ES-I3 (cell line): Measurements from ENCODE around the gene SLC7A10.

ENCODE experiments used
- H3K36me3 ChIP-seq: 2 replicates; pipeline ENCODE4 v1.6.1; 2013; ENCODE audit warnings: mild to moderate bottlenecking, low read length, control low read depth, moderate library complexity; ENCODE audit not compliant: insufficient read depth
- H3K4me1 ChIP-seq: 2 replicates; pipeline ENCODE4 v1.6.1; 2013; ENCODE audit warnings: mild to moderate bottlenecking, control low read depth, low read length; ENCODE audit not compliant: insufficient read depth
- H3K9ac ChIP-seq: 2 replicates; pipeline ENCODE4 v1.6.1; 2013; ENCODE audit warnings: low read depth, mild to moderate bottlenecking, low read length, moderate library complexity
- H3K9me3 ChIP-seq: 2 replicates; pipeline ENCODE4 v1.6.1; 2013; ENCODE audit warnings: mild to moderate bottlenecking, low read length, moderate library complexity; ENCODE audit not compliant: control insufficient read depth, insufficient read depth

Gene SLC7A10

DNA sequence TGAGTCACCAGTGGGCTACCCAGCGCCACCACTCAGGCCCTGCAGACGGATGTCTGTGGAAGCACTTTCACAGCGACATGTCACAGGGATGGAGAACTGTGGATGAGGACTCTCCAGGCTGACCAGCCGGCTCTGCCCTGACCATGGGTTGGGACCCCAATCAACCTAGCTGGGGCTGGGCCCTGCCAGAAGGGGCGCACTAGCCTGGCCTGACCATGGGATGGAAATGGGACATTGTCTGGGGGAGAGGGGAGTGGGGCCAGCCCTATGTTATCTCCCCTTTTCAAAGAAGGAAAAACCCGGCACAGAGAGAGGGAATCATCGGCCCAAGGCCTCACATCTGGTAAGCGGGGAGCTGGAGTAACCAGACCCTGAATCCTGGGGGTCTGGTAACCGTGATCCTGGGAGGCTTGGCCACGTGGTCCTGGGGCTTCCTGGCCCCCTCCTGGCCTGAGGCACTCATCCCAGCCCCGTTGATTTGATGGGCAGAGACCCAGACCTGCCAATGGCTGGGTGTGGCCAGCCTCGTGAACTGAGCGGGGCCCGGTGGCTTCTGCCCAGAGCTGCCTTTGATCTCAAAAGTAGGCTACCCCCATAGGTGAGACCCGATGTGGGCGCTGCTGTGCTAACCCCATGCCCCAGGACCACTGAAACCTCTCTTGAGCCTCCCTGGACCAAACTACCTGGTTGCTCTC is 11.2 kb upstream of the SLC7A10 start:
- Histone ChIP-seq H3K9ac (no peak overlapping the region), H3K4me1 (no peaks in the 10 kb centered on the region), H3K36me3 (no peaks in the 10 kb centered on the region), H3K9me3 (no peaks in the 10 kb centered on the region)

GRCh38 chr19:33235996-33236350 is 10.3 kb upstream of the SLC7A10 start:
- no peaks in the 10 kb centered on the region for H3K9me3 ChIP-seq
- no peak overlapping the region for H3K9ac ChIP-seq
- no peaks in the 10 kb centered on the region for H3K4me1 ChIP-seq
- H3K36me3 ChIP-seq = no peaks in the 10 kb centered on the region

GRCh38 chr19:33235269-33235995 is 9.8 kb upstream of the SLC7A10 start:
- H3K9me3 ChIP-seq = no peaks in the 10 kb centered on the region
- no peaks in the 10 kb centered on the region for H3K36me3 ChIP-seq
- H3K4me1 ChIP-seq = no peaks in the 10 kb centered on the region
- H3K9ac ChIP-seq = no peak overlapping the region

DNA sequence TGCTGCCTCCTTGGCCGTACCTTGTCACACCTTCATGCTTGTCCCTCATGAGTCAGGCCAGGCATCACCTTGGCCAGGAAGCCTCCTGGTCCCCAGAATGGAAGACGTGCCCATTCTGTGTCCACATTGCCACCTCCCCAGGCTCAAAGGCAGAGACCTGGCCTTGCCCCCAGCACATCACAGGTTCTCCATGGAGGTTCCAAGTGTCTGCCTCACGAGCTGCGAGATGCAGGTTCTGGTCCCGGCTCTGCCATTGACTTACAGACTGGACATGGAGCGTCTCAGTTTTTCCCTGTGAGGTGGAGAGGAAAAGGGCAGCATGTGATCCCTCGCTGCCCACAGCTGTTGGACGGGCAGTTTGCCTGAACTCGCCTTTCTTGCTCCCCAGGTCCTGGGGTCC is 9.1 kb upstream of the SLC7A10 start:
- Histone ChIP-seq H3K9me3 (no peaks in the 10 kb centered on the region), H3K36me3 (no peaks in the 10 kb centered on the region), H3K9ac (no peak overlapping the region)

DNA sequence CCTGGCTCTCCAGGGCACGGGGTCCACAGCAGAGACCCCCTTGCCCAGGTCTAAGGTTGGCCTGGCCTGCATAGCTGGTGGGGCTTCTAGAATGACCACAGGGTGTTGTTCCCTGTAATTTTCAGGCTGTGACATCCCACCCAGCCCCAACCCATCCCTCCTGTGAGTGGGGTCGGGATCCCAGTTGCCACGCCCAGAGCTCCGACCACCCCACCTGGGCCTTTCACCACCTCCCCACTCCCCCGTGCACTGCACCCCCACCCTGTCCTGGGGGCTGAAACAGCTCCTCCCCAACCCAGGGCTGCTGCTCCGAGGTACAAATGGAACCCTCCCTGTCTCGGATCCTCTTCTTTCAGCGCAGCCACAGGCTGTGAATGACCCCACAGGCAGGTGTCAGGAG is 8.4 kb upstream of the SLC7A10 start:
- H3K9me3 ChIP-seq = no peaks in the 10 kb centered on the region
- no peak overlapping the region for H3K9ac ChIP-seq
- H3K36me3 ChIP-seq = no peaks in the 10 kb centered on the region
- no peaks in the 10 kb centered on the region for H3K4me1 ChIP-seq

More for the DNA sequence above, 9.1 kb upstream of the SLC7A10 start:
- no peaks in the 10 kb centered on the region for H3K4me1 ChIP-seq

DNA sequence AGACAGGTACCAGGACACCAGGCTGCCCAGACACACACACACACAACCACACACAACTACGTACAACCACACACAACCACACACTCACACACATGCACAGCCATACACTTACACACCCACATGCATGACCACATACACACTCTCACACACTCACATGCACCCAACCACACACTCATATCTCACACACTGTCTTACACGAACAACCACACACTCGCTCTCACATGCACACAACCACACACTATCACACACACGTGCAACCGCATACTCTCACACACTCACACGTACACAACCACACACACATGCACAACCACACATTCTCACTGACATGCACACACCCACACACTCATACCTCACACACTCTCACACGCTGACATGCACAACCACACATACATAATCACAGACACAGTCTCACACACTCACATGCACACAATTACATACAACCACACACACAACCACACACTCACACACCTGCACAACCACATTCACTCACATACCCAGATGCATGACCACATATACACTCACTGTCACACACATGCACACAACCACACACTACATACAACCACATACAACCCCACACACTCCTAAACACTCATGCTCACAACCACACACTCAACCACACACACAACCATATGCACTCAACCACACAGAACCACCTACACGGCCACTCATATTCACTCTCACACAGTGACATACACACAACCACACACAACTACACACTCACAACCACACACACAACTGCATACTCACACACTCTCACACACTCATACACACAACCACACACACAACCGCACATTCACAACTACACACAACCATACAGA is 7.6 kb upstream of the SLC7A10 start:
- Histone ChIP-seq H3K4me1 (no peaks in the 10 kb centered on the region), H3K9me3 (peaks cover 5% of the 10 kb centered on the region)

GRCh38 chr19:33232656-33233055 is 7.0 kb upstream of the SLC7A10 start:
- Histone ChIP-seq H3K36me3 (no peaks in the 10 kb centered on the region), H3K9me3 (peaks cover 9% of the 10 kb centered on the region), H3K4me1 (no peaks in the 10 kb centered on the region), H3K9ac (no peak overlapping the region)

More for the DNA sequence above, 7.6 kb upstream of the SLC7A10 start:
- Histone ChIP-seq H3K9ac (no peak overlapping the region), H3K36me3 (no peaks in the 10 kb centered on the region)

GRCh38 chr19:33231511-33231910 is 5.9 kb upstream of the SLC7A10 start:
- H3K4me1 ChIP-seq = no peaks in the 10 kb centered on the region

GRCh38 chr19:33229962-33230361 is 4.3 kb upstream of the SLC7A10 start:
- Histone ChIP-seq H3K36me3 (no peaks in the 10 kb centered on the region), H3K4me1 (no peaks in the 10 kb centered on the region), H3K9me3 (peaks cover 11% of the 10 kb centered on the region), H3K9ac (no peak overlapping the region)

More at GRCh38 chr19:33231511-33231910, 5.9 kb upstream of the SLC7A10 start:
- Histone ChIP-seq H3K9me3 (peaks cover 11% of the 10 kb centered on the region), H3K36me3 (no peaks in the 10 kb centered on the region), H3K9ac (no peak overlapping the region)

DNA sequence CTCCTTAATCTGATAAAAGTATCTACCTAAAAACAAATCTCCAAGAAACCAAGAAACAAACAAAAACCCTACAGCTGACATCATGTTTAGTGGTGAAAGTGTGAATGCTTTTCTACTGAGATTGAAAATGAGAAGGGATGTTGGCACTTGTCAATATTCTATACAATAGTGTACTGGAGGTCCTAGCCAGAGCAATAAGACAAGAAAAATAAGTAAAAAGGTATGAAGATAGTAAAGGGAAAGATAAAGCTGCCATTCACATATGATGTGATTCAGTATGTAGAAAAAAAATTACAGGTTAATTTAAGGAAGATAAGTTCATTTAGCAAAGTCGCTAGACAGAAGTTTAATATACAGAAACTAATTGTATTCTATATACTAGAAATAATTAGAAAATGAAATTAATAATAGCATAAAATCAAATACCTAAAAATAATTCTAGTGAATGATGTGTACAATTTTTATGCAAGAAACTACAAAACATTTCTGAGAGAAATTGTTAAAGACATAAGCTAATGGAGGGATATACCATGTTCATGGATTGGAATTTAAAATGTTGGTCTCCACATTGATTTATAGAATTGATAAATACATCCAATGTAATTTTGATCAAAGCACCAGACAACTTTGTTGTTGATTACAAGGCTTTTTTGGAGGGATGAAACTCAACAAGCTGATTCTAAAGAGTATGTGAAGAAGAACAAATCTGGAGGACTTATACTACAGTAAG is 2.4 kb upstream of the SLC7A10 start:
- no peaks in the 10 kb centered on the region for H3K36me3 ChIP-seq
- H3K9me3 ChIP-seq = peaks cover 11% of the 10 kb centered on the region
- H3K9ac ChIP-seq = no peak overlapping the region
- no peaks in the 10 kb centered on the region for H3K4me1 ChIP-seq

DNA sequence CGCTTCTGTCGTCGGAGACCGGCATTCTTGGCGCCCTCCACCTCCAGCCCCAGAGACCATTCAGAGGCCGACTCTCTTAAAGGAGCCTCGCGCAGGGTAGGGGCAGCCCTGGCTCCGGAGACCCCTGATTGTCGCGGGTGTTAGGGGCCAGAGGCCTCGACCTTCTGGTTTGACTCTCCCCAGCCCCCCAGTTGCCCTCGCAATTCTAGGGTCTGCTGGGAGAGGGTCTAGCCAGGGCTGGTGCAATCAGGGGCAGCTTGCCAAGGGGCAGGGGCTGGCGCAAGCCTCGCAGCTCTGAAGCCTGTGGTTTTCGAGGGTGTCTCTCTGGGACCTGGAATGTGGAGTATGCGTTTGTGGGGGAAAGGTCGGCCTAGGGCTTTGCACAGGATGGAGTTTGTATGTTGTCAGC is 1.6 kb upstream of the SLC7A10 start:
- no peaks in the 10 kb centered on the region for H3K36me3 ChIP-seq
- peaks cover 11% of the 10 kb centered on the region for H3K9me3 ChIP-seq
- H3K4me1 ChIP-seq = no peaks in the 10 kb centered on the region
- peak overlapping the region; percentile 63 for H3K9ac ChIP-seq

GRCh38 chr19:33226550-33227241 is 1.0 kb upstream of the SLC7A10 start:
- Histone ChIP-seq H3K36me3 (no peaks in the 10 kb centered on the region), H3K4me1 (no peaks in the 10 kb centered on the region), H3K9ac (peak overlapping the region; percentile 63), H3K9me3 (peaks cover 11% of the 10 kb centered on the region)

- H3K9ac ChIP-seq = peak overlapping the region; percentile 53; the same call in 1 of the 2 replicates
- no peaks in the 10 kb centered on the region for H3K4me1 ChIP-seq
- H3K36me3 ChIP-seq = no peaks in the 10 kb centered on the region
- H3K9me3 ChIP-seq = peaks cover 11% of the 10 kb centered on the region
Observed at GRCh38 chr19:33224694-33225457, 774 bp downstream of the SLC7A10 start.
